GM12878 (cell line): ENCODE measurements around the gene STK11. TPM values are rescaled to one million over a fixed set of nuclear protein-coding genes. Genes with fewer than 3 reads are reported as not detected.

Experiments
- ATAC-seq: fragments of 200-7000 bp; cut with Tn5 transposase; 3 replicates; pipeline ENCODE4 v1.9.1; 2020; ENCODE audit warnings: mild to moderate bottlenecking, moderate library complexity
- BruUV-seq: library from RNA; stranded (reverse); fragments of 400-500 nt; replicated peaks from 2 replicates; lab custom pipeline; 2021; lab: Mats Ljungman, UMichigan
- CTCF ChIA-PET: fragments of 300-600 bp; sonication (Branson Sonifier 250); formaldehyde crosslinking; extraction: SDS; loops from one replicate; lab custom pipeline; 2021; ENCODE audit warnings: inconsistent platforms; lab: Yijun Ruan, JAX
- POLR2A ChIA-PET: fragments of 350-600 bp; formaldehyde crosslinking; extraction: SDS; loops from one replicate; lab custom pipeline; 2021; ENCODE audit warnings: inconsistent platforms; lab: Charles Lee
- RAD21 ChIA-PET: fragments of 300-600 bp; sonication (Branson Sonifier 250); formaldehyde crosslinking; loops from one replicate; lab custom pipeline; 2023; ENCODE audit warnings: antibody characterized with exemption; ENCODE audit not compliant: unreplicated experiment; lab: Charles Lee
- SMC1A ChIA-PET: fragments of 300-600 bp; sonication (Branson Sonifier 250); formaldehyde crosslinking; loops from one replicate; lab custom pipeline; 2023; ENCODE audit not compliant: unreplicated experiment, uncharacterized antibody; lab: Charles Lee
- DNase-seq: peaks from one replicate; pipeline ENCODE4 v3.0.0-alpha.2; 2011; ENCODE audit warnings: low read depth, low spot score
- FAIRE-seq: peaks from 3 replicates; lab custom pipeline; 2011; peaks lifted over from hg19 to GRCh38; lab: Jason Lieb, UNC
- H2AFZ ChIP-seq: 2 replicates; pipeline ENCODE4 v1.6.0; 2011; ENCODE audit warnings: low read depth, low read length, control low read depth; ENCODE audit not compliant: control insufficient read depth
- H3K27ac ChIP-seq: 2 replicates; pipeline ENCODE4 v1.5.1; 2011; ENCODE audit warnings: control low read depth; ENCODE audit not compliant: control insufficient read depth, insufficient read depth
- H3K27me3 ChIP-seq, 2 experiments: replicated peaks in 1 of 2; 2 replicates each; pipeline versions ENCODE4 v1.6.0 to v1.6.1; 2011; ENCODE audit warnings: low read length in 1 of 2; ENCODE audit not compliant: control insufficient read depth in 2 of 2, insufficient read depth in 2 of 2
- H3K36me3 ChIP-seq, 2 experiments: 2 replicates each; pipeline ENCODE4 v1.5.1; 2011; ENCODE audit warnings: low read length in 1 of 2; ENCODE audit not compliant: control insufficient read depth in 2 of 2, insufficient read depth in 2 of 2
- H3K4me1 ChIP-seq: 2 replicates; pipeline ENCODE4 v1.6.1; 2011; ENCODE audit warnings: mild to moderate bottlenecking, low read length, moderate library complexity, mixed read lengths; ENCODE audit not compliant: control insufficient read depth, insufficient read depth
- H3K4me2 ChIP-seq: 2 replicates; pipeline ENCODE4 v1.6.0; 2011; ENCODE audit warnings: control low read depth; ENCODE audit not compliant: control insufficient read depth, insufficient read depth
- H3K4me3 ChIP-seq: fragments of 200-600 bp; sonication (generic); 2 replicates; pipeline ENCODE4 v1.5.1; 2016
- H3K79me2 ChIP-seq: 2 replicates; pipeline ENCODE4 v1.6.0; 2011; ENCODE audit warnings: low read length; ENCODE audit not compliant: control insufficient read depth, insufficient read depth
- H3K9ac ChIP-seq: 2 replicates; pipeline ENCODE4 v1.8.0; 2011; ENCODE audit warnings: low read length, control low read depth, mixed read lengths; ENCODE audit not compliant: control insufficient read depth, insufficient read depth
- H3K9me3 ChIP-seq: replicated peaks from 3 replicates; pipeline ENCODE4 v1.5.1; 2011; ENCODE audit warnings: mild to moderate bottlenecking, low read length; ENCODE audit not compliant: control insufficient read depth, insufficient read depth
- H4K20me1 ChIP-seq: 2 replicates; pipeline ENCODE4 v1.6.0; 2011; ENCODE audit not compliant: control insufficient read depth, insufficient read depth
- CTCF ChIP-seq, 3 experiments: IDR thresholded peaks in 2 of 3; conservative IDR thresholded peaks in 1 of 3; 2 replicates each; pipeline ENCODE4 v1.5.1; 2011; ENCODE audit warnings: low read depth in 3 of 3, low read length in 3 of 3, mild to moderate bottlenecking in 3 of 3, control low read depth in 2 of 3, moderate library complexity in 2 of 3, inconsistent platforms in 1 of 3, mixed read lengths in 1 of 3; ENCODE audit not compliant: control insufficient read depth in 2 of 3, insufficient read depth in 1 of 3; ENCODE audit errors: extremely low read depth in 1 of 3
- HDAC2 ChIP-seq: fragments of 200-600 bp; sonication (generic); IDR thresholded peaks from 2 replicates; pipeline ENCODE4 v1.6.1; 2017
- IRF4 ChIP-seq: IDR thresholded peaks from 2 replicates; pipeline ENCODE4 v1.6.1; 2011; ENCODE audit warnings: low read depth, low read length
- IRF5 ChIP-seq: fragments of 450-650 bp; IDR thresholded peaks from 2 replicates; pipeline ENCODE4 v1.6.1; 2017; ENCODE audit warnings: borderline replicate concordance
- KDM1A ChIP-seq: fragments of 200-600 bp; sonication (generic); IDR thresholded peaks from 2 replicates; pipeline ENCODE4 v1.6.1; 2016; ENCODE audit warnings: borderline replicate concordance
- NFXL1 ChIP-seq: fragments of 450-650 bp; IDR thresholded peaks from 2 replicates; pipeline ENCODE4 v1.6.1; 2017; ENCODE audit warnings: antibody characterized with exemption, mild to moderate bottlenecking, borderline replicate concordance
- ZNF622 ChIP-seq: fragments of 450-650 bp; IDR thresholded peaks from 2 replicates; pipeline ENCODE4 v1.6.1; 2017; ENCODE audit warnings: mild to moderate bottlenecking, inconsistent platforms
- WGBS: methylation state at CpG from one replicate; pipeline ENCODE4 v1.1.6; 2016; ENCODE audit warnings: low lambda C conversion rate; ENCODE audit not compliant: insufficient replicate concordance, insufficient coverage; ENCODE audit errors: missing lambda C conversion rate; 5-methylcytosine and 5-hydroxymethylcytosine counted together
- in situ Hi-C: fragments of 300-500 bp; cut with MboI; formaldehyde crosslinking; loops from 9 replicates; pipeline ENCODE4 v1.14.3; 2018; ENCODE audit warnings: mixed read lengths
- intact Hi-C: fragments of 100-400 bp; cut with micrococcal nuclease; formaldehyde crosslinking; loops from one replicate; pipeline ENCODE4 v1.14.2; 2022; ENCODE audit not compliant: unreplicated experiment
- polyA plus RNA-seq, 11 experiments: library from polyadenylated mRNA; depleted of rRNA in 4 of 11; unstranded in 6 of 11; stranded (reverse) in 5 of 11; fragments of >200 nt; fragmentation: Nextera tagmentation in 4 of 11; fragmentation: Illumina TruSeq in 1 of 11; extraction: Ambion mirVana in 4 of 11; extraction: Trizol in 1 of 11; gene quantifications; 1 replicate in 1 of 11; 2 replicates in 10 of 11; pipeline versions ENCODE4 v1.2.1 to v1.2.3, GENCODE V29; 2011 to 2016; ENCODE audit warnings: inconsistent platforms in 2 of 11, missing spikeins in 2 of 11, low read depth in 1 of 11
- total RNA-seq, 4 experiments: library from RNA; depleted of rRNA in 3 of 4; stranded (reverse); fragments of >200 nt in 3 of 4; fragmentation: Illumina TruSeq in 1 of 4; extraction: Trizol in 1 of 4; gene quantifications; 2 replicates each; pipeline versions ENCODE4 v1.2.1 to v1.2.3, GENCODE V29; 2013 to 2021

The STK11 gene
- total and polyA plus RNA-seq, 10 of the 15 experiments (the other 5 are each of a cell fraction or from before 2014, with no cell fraction given): 0.33 to 71.0 (median 23.8) TPM

DNA sequence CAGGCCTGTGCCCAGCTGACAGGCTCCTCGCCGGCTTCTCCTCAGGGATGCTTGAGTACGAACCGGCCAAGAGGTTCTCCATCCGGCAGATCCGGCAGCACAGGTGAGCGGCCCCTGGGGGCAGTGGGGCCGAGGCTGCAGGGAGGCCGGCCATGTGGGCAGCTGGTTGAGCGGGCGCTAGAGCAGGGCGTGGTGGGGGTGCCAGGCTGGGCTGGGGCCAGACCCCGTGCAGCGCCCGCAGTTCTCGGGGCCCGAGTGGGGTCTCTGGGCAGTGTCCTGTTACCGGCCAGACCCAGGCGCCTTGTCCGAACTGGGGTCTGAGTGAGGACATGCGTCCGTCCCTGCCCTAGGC is 16.3 kb downstream of the STK11 start:
- no peaks in the 10 kb centered on the region for H4K20me1 ChIP-seq
- H3K27me3 ChIP-seq: no peaks in the 10 kb centered on the region
- in situ Hi-C loops (no loop called here), intact Hi-C loops (no loop called here)
- no peak overlapping the region for H3K4me2 ChIP-seq
- ChIA-PET POLR2A (no interaction called here), RAD21 (no interaction called here), CTCF (no interaction called here), SMC1A (no interaction called here)
- H3K4me1 ChIP-seq: no peaks in the 10 kb centered on the region
- H3K9ac ChIP-seq: no peak overlapping the region
- no peak for TF ChIP-seq ZNF622
- TF ChIP-seq KDM1A: no peak
- no peak for TF ChIP-seq NFXL1
- TF ChIP-seq CTCF (IDR thresholded peaks at IDR 0.05 in 2 of 3, conservative IDR thresholded peaks at IDR 0.05 in 1 of 3; ENCODE audit: control insufficient read depth in 2 of 3, extremely low read depth in 1 of 3, insufficient read depth in 1 of 3, low read depth in 3 of 3, low read length in 3 of 3): no peak
- no peak for TF ChIP-seq IRF4
- no peak for TF ChIP-seq IRF5
- no peak for TF ChIP-seq HDAC2
- peaks cover 3 to 24% of the 10 kb centered on the region in 2 experiments; a peak in 3 of 4 replicates for H3K36me3 ChIP-seq
- BruUV-seq: no TSS peak
- no peak overlapping the region for H3K27ac ChIP-seq
- H2AFZ ChIP-seq: no peak overlapping the region
- peaks cover 3% of the 10 kb centered on the region for H3K79me2 ChIP-seq
- H3K9me3 ChIP-seq: no peaks in the 10 kb centered on the region
- no peak for DNase-seq
- no peak for ATAC-seq
- WGBS: 94% methylated on average over 20 of the region's 22 CpGs
- no peak for FAIRE-seq
- no peak overlapping the region for H3K4me3 ChIP-seq
